H1 (cell line): Measurements from ENCODE around the gene JAKMIP2.

Experiments
- CTCF ChIP-seq, 3 experiments: IDR thresholded peaks; 1 replicate in 2 of 3; 2 replicates in 1 of 3; pipeline versions ENCODE4 v1.5.1 to v1.6.1; 2011; ENCODE audit warnings: low read length in 3 of 3, mild to moderate bottlenecking in 3 of 3, inconsistent platforms in 2 of 3, low read depth in 1 of 3, moderate library complexity in 1 of 3; ENCODE audit not compliant: insufficient read depth in 1 of 3; ENCODE audit errors: control extremely low read depth in 1 of 3
- NRF1 ChIP-seq: IDR thresholded peaks from 2 replicates; pipeline ENCODE4 v1.6.1; 2011; ENCODE audit warnings: mild to moderate bottlenecking, low read depth, low read length, improper control_type of control experiment
- POLR2A ChIP-seq, 2 experiments: IDR thresholded peaks; 1 replicate in 1 of 2; 2 replicates in 1 of 2; pipeline ENCODE4 v1.6.1; 2011; ENCODE audit warnings: low read depth in 2 of 2, low read length in 2 of 2, mild to moderate bottlenecking in 2 of 2; ENCODE audit errors: control extremely low read depth in 1 of 2
- RXRA ChIP-seq: IDR thresholded peaks from 2 replicates; pipeline ENCODE4 v1.6.1; 2011; ENCODE audit warnings: low read depth, mild to moderate bottlenecking, low read length, moderate library complexity; ENCODE audit not compliant: insufficient read depth
- SIRT6 ChIP-seq: IDR thresholded peaks from one replicate; pipeline ENCODE4 v1.7.1; 2012; ENCODE audit warnings: low read length, inconsistent platforms
- SIX5 ChIP-seq: IDR thresholded peaks from 2 replicates; pipeline ENCODE4 v1.6.1; 2011; ENCODE audit warnings: mild to moderate bottlenecking, low read depth, low read length
- YY1 ChIP-seq: IDR thresholded peaks from 2 replicates; pipeline ENCODE4 v1.6.1; 2011; ENCODE audit warnings: low read depth, mild to moderate bottlenecking, low read length
- TF ChIP-seq, protein P1 (sequence below): IDR thresholded peaks from 2 replicates; pipeline ENCODE4 v1.6.1; 2011; ENCODE audit warnings: low read length, improper control_type of control experiment

GRCh38 chr5:147756566-147756965 lies 26.0 kb downstream of the JAKMIP2 start:
- TF ChIP-seq SIRT6: no peak
- TF ChIP-seq POLR2A (IDR thresholded peaks at IDR 0.05; ENCODE audit: control extremely low read depth in 1 of 2, low read depth in 2 of 2, low read length in 2 of 2): no peak
- TF ChIP-seq SIX5: no peak
- no peak for TF ChIP-seq CTCF (IDR thresholded peaks at IDR 0.05; ENCODE audit: control extremely low read depth in 1 of 3, insufficient read depth in 1 of 3, low read depth in 1 of 3, low read length in 3 of 3)
- TF ChIP-seq YY1: no peak
- TF ChIP-seq RXRA: no peak
- TF ChIP-seq, protein P1, sequence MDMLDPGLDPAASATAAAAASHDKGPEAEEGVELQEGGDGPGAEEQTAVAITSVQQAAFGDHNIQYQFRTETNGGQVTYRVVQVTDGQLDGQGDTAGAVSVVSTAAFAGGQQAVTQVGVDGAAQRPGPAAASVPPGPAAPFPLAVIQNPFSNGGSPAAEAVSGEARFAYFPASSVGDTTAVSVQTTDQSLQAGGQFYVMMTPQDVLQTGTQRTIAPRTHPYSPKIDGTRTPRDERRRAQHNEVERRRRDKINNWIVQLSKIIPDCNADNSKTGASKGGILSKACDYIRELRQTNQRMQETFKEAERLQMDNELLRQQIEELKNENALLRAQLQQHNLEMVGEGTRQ: no peak
- TF ChIP-seq NRF1: no peak
